ENCODE data around the gene ZNF576. TPM values are rescaled to one million over a fixed set of nuclear protein-coding genes. Genes with fewer than 3 reads are reported as not detected.

Gene ZNF576
- total RNA-seq, 1 experiment from 2014 or later = 6.2 TPM

DNA sequence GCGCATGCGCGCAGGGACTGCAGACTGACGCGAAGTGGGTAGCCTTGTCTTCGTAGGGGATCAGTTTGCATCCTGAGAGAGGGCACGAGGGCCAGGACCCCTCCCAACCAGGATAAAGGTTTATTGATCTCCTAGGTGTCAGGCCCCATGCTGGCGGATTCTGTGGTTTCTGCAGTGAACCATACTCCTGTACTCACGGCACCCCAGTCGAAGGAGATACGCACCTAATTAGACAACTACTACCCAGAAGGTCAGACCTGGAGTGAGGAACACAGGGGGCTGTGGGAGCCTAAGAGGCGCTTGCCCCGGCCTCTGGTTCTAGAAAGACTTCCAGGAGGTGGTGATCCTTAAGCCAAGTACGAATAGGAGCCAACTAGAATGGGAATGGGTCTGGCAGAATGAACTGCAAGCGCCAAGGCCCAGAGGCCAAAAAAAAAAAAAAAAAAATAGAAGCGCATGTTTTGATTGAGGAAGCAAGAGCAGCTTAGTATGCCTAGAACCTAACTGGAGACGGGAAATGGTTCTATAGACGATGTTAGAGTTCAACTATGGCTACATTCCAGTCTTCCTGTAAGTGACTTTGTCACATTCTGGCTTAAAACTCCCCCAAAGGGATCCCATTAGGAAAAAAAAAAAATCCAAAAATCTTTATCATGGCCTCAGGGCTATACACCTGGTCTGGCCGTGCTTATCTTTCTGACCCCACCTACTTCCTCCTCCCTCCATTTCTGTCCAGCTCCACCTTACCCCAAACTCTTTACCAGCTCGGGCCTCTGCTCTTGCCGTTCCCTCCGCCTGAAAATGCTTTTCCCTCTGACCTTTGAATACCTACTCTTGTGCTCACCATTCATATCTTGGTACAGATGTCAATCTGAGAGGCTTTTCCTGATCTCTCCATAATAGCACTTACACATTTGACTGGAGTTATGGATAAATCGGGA is 23.9 kb downstream of the ZNF576 start:
- Histone ChIP-seq H3K9ac (ENCODE audit: low read length) (peak overlapping the region; percentile 96), H3K79me2 (ENCODE audit: low read length) (peaks cover 48% of the 10 kb centered on the region), H3K27me3 (ENCODE audit: low read length) (no peaks in the 10 kb centered on the region), H3K4me1 (ENCODE audit: low read length) (peaks cover 27% of the 10 kb centered on the region), H3K9me2 (replicated peaks; ENCODE audit: insufficient read depth, low read length) (no peaks in the 10 kb centered on the region), H3K4me3 (ENCODE audit: low read length) (peak overlapping the region; percentile 91), H2AFZ (ENCODE audit: low read length) (peak overlapping the region; percentile 33; the same call in 1 of the 2 replicates), H3K4me2 (ENCODE audit: low read depth, low read length, poor library complexity, severe bottlenecking) (peak overlapping the region; percentile 91), H3K27ac (ENCODE audit: low read length) (peak overlapping the region; percentile 93), H3K36me3 (ENCODE audit: insufficient read depth, low read length) (no peaks in the 10 kb centered on the region), H3K9me3 (ENCODE audit: low read length) (no peaks in the 10 kb centered on the region), H4K20me1 (ENCODE audit: insufficient read depth, low read depth, low read length) (no peaks in the 10 kb centered on the region)
- DNase-seq = peak; percentile 56

DNA sequence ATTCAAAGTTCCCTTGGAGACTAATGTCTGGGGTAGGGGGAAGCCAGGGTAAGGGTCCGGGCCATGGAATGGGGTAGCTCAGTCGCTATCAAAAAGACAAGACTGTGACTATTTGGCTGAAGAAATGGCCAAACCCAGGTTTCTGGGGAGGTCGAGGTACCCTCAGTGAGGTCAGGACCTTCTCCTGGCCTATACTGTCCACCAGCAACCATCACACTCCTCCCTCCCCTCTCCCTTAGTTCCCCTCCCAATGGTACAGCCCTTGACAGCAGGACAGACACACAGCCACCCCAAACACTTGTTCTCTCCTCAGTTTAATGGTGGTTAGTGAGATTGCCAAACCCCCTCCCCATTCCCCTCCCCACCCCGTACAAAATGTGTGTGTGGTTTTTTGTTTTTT is 25.7 kb downstream of the ZNF576 start:
- H3K79me2 ChIP-seq (ENCODE audit: low read length) = peaks cover 31% of the 10 kb centered on the region
- no peak for DNase-seq

DNA sequence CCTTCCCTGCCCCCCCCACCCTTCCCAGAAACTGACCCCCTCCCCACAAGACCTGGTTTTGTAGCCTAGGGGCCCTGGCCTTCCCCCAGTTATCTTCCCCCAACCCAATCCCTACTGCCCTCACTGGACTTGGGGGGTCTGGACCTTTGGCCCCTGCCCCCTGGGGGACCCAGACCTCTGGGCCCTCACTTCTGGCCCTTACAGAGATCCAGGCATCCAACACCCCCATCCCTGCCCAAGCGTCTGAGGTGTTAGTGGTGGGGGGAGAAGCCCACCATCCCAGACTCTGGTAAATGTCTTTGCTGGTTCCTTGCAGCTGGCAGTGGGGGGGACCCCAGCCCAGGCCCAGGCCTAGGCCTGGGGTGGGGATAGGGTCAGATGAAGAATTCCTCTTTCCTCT is 26.6 kb downstream of the ZNF576 start:
- H3K36me3 ChIP-seq (ENCODE audit: insufficient read depth, low read length) = no peaks in the 10 kb centered on the region
- peaks cover 27% of the 10 kb centered on the region for H3K4me1 ChIP-seq (ENCODE audit: low read length)
- no peak overlapping the region for H3K27ac ChIP-seq (ENCODE audit: low read length)
- H2AFZ ChIP-seq (ENCODE audit: low read length) = no peak overlapping the region
- 0 out of 2 replicates have a peak, but pooled peaks cover 3% of the 10 kb centered on the region for H4K20me1 ChIP-seq (ENCODE audit: insufficient read depth, low read depth, low read length)
- no peak overlapping the region for H3K9ac ChIP-seq (ENCODE audit: low read length)
- H3K79me2 ChIP-seq (ENCODE audit: low read length) = peaks cover 23% of the 10 kb centered on the region
- no peaks in the 10 kb centered on the region for H3K27me3 ChIP-seq (ENCODE audit: low read length)
- H3K9me3 ChIP-seq (ENCODE audit: low read length) = no peaks in the 10 kb centered on the region
- no peak overlapping the region for H3K4me3 ChIP-seq (ENCODE audit: low read length)
- H3K4me2 ChIP-seq (ENCODE audit: low read depth, low read length, poor library complexity, severe bottlenecking) = no peak overlapping the region
- no peaks in the 10 kb centered on the region for H3K9me2 ChIP-seq (replicated peaks; ENCODE audit: insufficient read depth, low read length)
- no peak for DNase-seq

More for the DNA sequence above, 25.7 kb downstream of the ZNF576 start:
- H3K4me2 ChIP-seq (ENCODE audit: low read depth, low read length, poor library complexity, severe bottlenecking) = no peak overlapping the region
- no peak overlapping the region for H3K27ac ChIP-seq (ENCODE audit: low read length)
- no peak overlapping the region for H3K4me3 ChIP-seq (ENCODE audit: low read length)
- H3K4me1 ChIP-seq (ENCODE audit: low read length) = peaks cover 27% of the 10 kb centered on the region
- H3K9me2 ChIP-seq (replicated peaks; ENCODE audit: insufficient read depth, low read length) = no peaks in the 10 kb centered on the region
- H3K9ac ChIP-seq (ENCODE audit: low read length) = no peak overlapping the region
- no peaks in the 10 kb centered on the region for H3K9me3 ChIP-seq (ENCODE audit: low read length)
- H3K27me3 ChIP-seq (ENCODE audit: low read length) = no peaks in the 10 kb centered on the region
- 0 out of 2 replicates have a peak, but pooled peaks cover 3% of the 10 kb centered on the region for H4K20me1 ChIP-seq (ENCODE audit: insufficient read depth, low read depth, low read length)
- no peak overlapping the region for H2AFZ ChIP-seq (ENCODE audit: low read length)
- no peaks in the 10 kb centered on the region for H3K36me3 ChIP-seq (ENCODE audit: insufficient read depth, low read length)

- Histone ChIP-seq H3K79me2 (ENCODE audit: low read length) (peaks cover 12% of the 10 kb centered on the region), H3K27ac (ENCODE audit: low read length) (no peak overlapping the region), H3K9me2 (replicated peaks; ENCODE audit: insufficient read depth, low read length) (no peaks in the 10 kb centered on the region), H3K4me2 (ENCODE audit: low read depth, low read length, poor library complexity, severe bottlenecking) (peak overlapping the region; percentile 37), H3K4me3 (ENCODE audit: low read length) (no peak overlapping the region), H3K27me3 (ENCODE audit: low read length) (no peaks in the 10 kb centered on the region), H3K36me3 (ENCODE audit: insufficient read depth, low read length) (no peaks in the 10 kb centered on the region), H3K9ac (ENCODE audit: low read length) (no peak overlapping the region), H3K4me1 (ENCODE audit: low read length) (peaks cover 20% of the 10 kb centered on the region), H3K9me3 (ENCODE audit: low read length) (no peaks in the 10 kb centered on the region), H2AFZ (ENCODE audit: low read length) (no peak overlapping the region), H4K20me1 (ENCODE audit: insufficient read depth, low read depth, low read length) (0 out of 2 replicates have a peak, but pooled peaks cover 3% of the 10 kb centered on the region)
- no peak for DNase-seq
Observed at GRCh38 chr19:43623889-43624670, 27.7 kb downstream of the ZNF576 start.

DNA sequence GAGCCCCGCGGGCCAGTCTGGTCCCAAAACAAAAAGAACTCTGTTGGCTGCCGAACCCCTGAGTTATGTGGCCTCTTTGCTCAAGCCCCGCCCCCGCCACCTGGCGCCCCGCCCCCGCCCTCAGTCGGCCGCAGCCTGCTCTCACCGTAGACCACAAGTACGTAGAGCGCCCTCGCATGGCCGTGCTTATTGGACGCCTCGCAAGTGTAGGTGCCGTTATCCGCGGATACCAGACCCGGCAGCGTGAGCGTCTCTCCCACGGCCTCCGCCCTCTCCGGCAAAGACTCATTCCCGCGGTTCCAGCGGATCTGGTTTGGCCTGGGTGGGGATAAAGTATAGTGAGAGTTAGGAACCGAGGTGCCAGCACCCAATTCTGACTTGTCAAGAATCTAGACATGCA is 28.5 kb downstream of the ZNF576 start:
- Histone ChIP-seq H2AFZ (ENCODE audit: low read length) (no peak overlapping the region), H3K4me2 (ENCODE audit: low read depth, low read length, poor library complexity, severe bottlenecking) (peak overlapping the region; percentile 37), H3K9me3 (ENCODE audit: low read length) (no peaks in the 10 kb centered on the region), H3K9ac (ENCODE audit: low read length) (no peak overlapping the region), H3K79me2 (ENCODE audit: low read length) (peaks cover 10% of the 10 kb centered on the region), H3K9me2 (replicated peaks; ENCODE audit: insufficient read depth, low read length) (no peaks in the 10 kb centered on the region), H4K20me1 (ENCODE audit: insufficient read depth, low read depth, low read length) (0 out of 2 replicates have a peak, but pooled peaks cover 3% of the 10 kb centered on the region), H3K27me3 (ENCODE audit: low read length) (no peaks in the 10 kb centered on the region), H3K4me1 (ENCODE audit: low read length) (peaks cover 16% of the 10 kb centered on the region), H3K27ac (ENCODE audit: low read length) (no peak overlapping the region), H3K36me3 (ENCODE audit: insufficient read depth, low read length) (no peaks in the 10 kb centered on the region), H3K4me3 (ENCODE audit: low read length) (no peak overlapping the region)
- DNase-seq = peak; percentile 97

DNA sequence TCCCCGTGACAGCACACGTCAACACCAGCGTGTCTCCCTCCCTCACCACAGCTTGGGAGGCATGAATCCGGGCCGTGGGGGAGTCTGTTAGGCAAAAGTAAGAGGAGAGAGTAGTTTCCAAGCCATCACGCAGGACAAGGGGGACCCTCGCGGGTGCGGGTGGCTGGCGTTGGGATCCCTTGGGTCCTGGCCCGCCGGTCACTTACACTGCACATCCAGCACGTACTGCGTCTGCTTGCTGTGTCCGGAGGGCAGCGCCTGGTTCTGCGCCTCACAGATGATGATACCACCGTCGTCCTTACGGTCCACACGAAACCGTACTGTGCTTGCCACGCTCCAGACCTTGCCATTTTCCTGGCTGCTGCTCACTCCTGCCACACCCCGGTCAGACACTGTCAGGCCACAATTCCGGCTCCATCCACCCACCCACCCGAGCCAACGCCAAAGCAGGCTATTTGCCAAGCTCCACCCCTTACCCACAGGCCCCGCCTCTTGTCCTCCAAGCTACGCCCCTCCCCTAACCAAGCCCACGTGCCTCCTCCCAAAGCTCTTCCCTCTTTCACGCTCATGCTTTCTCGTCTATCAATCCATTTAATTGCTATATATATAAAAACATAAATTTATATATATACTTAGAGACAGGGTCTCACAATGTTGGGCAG is 29.7 kb downstream of the ZNF576 start:
- Histone ChIP-seq H3K27me3 (ENCODE audit: low read length) (no peaks in the 10 kb centered on the region), H3K4me2 (ENCODE audit: low read depth, low read length, poor library complexity, severe bottlenecking) (no peak overlapping the region), H4K20me1 (ENCODE audit: insufficient read depth, low read depth, low read length) (0 out of 2 replicates have a peak, but pooled peaks cover 3% of the 10 kb centered on the region), H3K4me3 (ENCODE audit: low read length) (no peak overlapping the region), H2AFZ (ENCODE audit: low read length) (no peak overlapping the region), H3K9me2 (replicated peaks; ENCODE audit: insufficient read depth, low read length) (no peaks in the 10 kb centered on the region), H3K79me2 (ENCODE audit: low read length) (no peaks in the 10 kb centered on the region), H3K36me3 (ENCODE audit: insufficient read depth, low read length) (no peaks in the 10 kb centered on the region), H3K9ac (ENCODE audit: low read length) (no peak overlapping the region), H3K27ac (ENCODE audit: low read length) (no peak overlapping the region), H3K4me1 (ENCODE audit: low read length) (peaks cover 6% of the 10 kb centered on the region), H3K9me3 (ENCODE audit: low read length) (no peaks in the 10 kb centered on the region)
- DNase-seq = peak; percentile 51

GRCh38 chr19:43626838-43627237 is 30.4 kb downstream of the ZNF576 start:
- DNase-seq = no peak
- Histone ChIP-seq H3K27ac (ENCODE audit: low read length) (no peak overlapping the region), H3K36me3 (ENCODE audit: insufficient read depth, low read length) (no peaks in the 10 kb centered on the region), H4K20me1 (ENCODE audit: insufficient read depth, low read depth, low read length) (0 out of 2 replicates have a peak, but pooled peaks cover 3% of the 10 kb centered on the region), H3K4me2 (ENCODE audit: low read depth, low read length, poor library complexity, severe bottlenecking) (no peak overlapping the region), H3K79me2 (ENCODE audit: low read length) (no peaks in the 10 kb centered on the region), H3K9me3 (ENCODE audit: low read length) (no peaks in the 10 kb centered on the region), H3K9me2 (replicated peaks; ENCODE audit: insufficient read depth, low read length) (no peaks in the 10 kb centered on the region), H3K9ac (ENCODE audit: low read length) (no peak overlapping the region), H2AFZ (ENCODE audit: low read length) (no peak overlapping the region), H3K4me3 (ENCODE audit: low read length) (no peak overlapping the region), H3K4me1 (ENCODE audit: low read length) (peaks cover 6% of the 10 kb centered on the region), H3K27me3 (ENCODE audit: low read length) (no peaks in the 10 kb centered on the region)
